ENCODE data around the gene IPO4. TPM values are rescaled to one million over a fixed set of nuclear protein-coding genes. Genes with fewer than 3 reads are reported as not detected.
"Not testable (repeated sequence)": the region's sequence is repeated elsewhere in the genome, so short reads cannot be mapped to it uniquely, and the experiment has no call there.

The IPO4 gene
- total RNA-seq, 1 experiment from 2014 or later = 42.7 TPM

DNA sequence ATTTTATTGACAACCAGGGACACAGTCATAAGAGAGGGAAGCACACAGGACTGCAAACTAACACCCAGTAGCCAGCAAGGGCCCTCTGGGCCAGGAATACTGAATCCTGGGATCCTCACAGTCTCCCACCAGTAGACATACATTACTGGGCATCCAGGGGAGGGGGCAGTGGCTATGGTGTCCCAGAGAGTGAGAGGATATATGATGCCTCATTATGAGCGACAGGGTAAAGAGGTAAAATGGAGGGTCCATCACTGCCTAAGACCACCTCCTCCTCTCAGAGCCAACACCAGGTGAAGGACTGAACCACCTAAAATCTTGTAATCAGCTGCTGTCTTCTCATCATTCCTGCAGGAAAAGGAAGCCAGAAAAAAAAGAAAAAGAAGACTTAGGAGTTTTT lies 28.3 kb upstream of the IPO4 start:
- DNase-seq (ENCODE audit: low spot score) = not testable (repeated sequence)

GRCh38 chr14:24216345-24216699 lies 27.7 kb upstream of the IPO4 start:
- DNase-seq (ENCODE audit: low spot score) = no peak

GRCh38 chr14:24215495-24216344 lies 27.1 kb upstream of the IPO4 start, which contains the start of gene MDP1:
TSS of gene MDP1 (minus strand) at chr14:24216066. CDS start at chr14:24215955, 111 bp downstream.
- peak; percentile 89 for DNase-seq (ENCODE audit: low spot score)

- no peak for DNase-seq (ENCODE audit: low spot score)
These were observed 25.4 kb upstream of the IPO4 start for GRCh38 chr14:24213866-24214662.

DNA sequence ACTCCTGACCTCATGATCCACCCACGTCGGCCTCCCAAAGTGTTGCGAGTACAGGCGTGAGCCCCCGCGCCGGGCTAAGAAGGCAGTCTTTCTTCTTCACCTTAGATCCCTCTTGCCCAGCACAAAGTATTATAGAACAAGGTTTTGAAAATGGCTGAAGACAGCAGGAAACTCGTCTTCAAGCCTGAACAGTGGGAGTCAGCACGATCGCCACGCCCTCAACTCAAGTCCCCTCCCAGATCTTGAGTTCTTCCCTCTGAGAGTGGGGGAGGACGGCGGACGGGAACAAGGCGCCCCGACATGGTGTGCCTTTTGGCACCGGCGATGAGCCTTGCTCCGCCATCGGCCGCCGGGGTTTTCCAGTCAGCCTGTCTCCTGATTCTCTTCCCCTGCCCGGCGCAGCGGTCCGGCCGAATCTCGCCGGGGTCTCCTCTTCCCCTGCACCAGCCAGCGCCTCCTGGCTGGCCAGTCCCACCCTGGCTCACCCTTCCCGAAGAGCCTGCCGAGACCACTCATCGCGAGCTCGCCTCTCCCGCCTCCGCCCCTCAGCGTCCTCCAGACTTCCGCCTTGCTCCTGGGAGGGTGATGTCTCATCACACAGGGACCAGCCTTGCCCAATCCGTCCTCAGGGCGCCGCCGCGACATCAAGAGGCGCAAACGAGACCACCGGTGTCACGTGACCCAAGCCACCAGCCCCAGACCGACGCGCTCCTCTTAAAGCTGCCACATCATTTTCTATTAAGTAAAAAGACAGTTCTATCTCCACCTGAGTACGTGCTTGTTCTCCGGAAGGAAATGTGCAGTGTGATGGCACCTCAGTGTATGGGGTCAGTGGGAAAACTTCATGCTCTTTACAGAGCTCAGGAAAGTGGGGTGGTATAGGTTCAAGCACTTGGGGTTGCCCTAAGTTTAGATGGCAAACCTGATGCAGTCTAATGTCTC lies 24.6 kb upstream of the IPO4 start, which contains the start of gene CHMP4A:
Gene CHMP4A (minus strand): TSS at position 565 of the 942 bp plus-strand sequence. CDS start 49 bp downstream, at position 516.
- DNase-seq (ENCODE audit: low spot score) = peak; percentile 99

DNA sequence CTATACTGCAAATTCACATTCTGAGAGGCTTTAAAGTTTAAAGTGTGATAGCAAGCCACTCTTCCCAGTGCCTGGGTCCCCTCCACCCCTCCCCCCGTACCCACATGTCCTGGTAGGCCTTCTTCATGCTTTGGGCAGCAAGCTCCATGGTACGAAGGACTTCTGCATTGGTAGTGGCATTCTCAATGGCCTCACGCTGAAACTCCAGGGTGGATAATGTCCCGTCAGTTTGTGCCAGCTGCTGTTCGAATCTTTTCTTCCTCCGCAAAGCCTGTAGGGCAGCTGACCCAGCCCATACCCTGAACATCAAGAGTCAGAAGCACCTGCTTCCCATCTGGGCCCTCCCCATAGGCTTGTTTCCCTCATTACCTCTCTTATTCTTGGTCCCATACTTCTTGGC lies 22.7 kb upstream of the IPO4 start:
- no peak for DNase-seq (ENCODE audit: low spot score)

- no peak for DNase-seq (ENCODE audit: low spot score)
These were observed 19.0 kb upstream of the IPO4 start for GRCh38 chr14:24207625-24208024.

DNA sequence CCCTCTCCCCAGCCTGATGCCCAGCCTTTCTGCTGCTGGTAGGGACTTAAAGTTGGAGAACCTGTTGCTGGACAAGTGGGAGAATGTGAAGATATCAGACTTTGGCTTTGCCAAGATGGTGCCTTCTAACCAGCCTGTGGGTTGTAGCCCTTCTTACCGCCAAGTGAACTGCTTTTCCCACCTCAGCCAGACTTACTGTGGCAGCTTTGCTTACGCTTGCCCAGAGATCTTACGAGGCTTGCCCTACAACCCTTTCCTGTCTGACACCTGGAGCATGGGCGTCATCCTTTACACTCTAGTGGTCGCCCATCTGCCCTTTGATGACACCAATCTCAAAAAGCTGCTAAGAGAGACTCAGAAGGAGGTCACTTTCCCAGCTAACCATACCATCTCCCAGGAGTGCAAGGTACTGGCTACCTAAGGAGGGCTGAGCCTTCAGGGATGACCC lies 18.5 kb upstream of the IPO4 start:
- DNase-seq (ENCODE audit: low spot score) = no peak

DNA sequence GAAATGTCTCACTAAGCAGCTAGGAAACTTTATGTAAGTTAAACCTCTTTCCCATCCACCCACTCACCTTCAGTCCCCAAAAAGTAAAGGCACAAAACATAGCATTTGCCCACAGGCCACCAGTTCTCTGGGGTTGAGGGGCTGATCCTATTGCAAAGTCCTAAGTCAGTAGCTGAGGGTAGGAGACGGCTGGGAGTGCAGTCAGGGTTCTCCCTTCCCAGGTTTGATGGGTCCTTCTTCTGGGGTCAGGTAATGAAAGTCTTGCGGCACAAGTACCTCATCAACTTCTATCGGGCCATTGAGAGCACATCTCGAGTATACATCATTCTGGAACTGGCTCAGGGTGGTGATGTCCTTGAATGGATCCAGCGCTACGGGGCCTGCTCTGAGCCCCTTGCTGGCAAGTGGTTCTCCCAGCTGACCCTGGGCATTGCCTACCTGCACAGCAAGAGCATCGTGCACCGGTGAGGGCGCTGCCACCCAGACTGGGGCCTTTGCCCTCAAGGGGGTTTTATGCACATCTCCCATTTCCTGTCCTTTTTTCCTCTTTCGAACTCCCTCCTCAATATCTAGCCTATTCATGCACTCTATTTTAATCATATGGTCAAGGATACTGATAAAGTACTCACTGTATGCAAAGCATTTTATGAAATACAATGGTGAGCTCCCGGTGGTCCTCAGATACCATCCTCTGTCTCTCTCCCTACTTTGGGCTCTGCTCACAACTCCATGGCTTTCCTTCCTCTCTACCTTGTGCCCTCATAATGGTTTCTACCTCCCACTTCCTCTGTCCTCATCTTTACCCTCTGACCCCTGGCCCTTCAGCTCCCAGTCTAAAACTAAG lies 17.9 kb upstream of the IPO4 start:
- DNase-seq (ENCODE audit: low spot score) = no peak

DNA sequence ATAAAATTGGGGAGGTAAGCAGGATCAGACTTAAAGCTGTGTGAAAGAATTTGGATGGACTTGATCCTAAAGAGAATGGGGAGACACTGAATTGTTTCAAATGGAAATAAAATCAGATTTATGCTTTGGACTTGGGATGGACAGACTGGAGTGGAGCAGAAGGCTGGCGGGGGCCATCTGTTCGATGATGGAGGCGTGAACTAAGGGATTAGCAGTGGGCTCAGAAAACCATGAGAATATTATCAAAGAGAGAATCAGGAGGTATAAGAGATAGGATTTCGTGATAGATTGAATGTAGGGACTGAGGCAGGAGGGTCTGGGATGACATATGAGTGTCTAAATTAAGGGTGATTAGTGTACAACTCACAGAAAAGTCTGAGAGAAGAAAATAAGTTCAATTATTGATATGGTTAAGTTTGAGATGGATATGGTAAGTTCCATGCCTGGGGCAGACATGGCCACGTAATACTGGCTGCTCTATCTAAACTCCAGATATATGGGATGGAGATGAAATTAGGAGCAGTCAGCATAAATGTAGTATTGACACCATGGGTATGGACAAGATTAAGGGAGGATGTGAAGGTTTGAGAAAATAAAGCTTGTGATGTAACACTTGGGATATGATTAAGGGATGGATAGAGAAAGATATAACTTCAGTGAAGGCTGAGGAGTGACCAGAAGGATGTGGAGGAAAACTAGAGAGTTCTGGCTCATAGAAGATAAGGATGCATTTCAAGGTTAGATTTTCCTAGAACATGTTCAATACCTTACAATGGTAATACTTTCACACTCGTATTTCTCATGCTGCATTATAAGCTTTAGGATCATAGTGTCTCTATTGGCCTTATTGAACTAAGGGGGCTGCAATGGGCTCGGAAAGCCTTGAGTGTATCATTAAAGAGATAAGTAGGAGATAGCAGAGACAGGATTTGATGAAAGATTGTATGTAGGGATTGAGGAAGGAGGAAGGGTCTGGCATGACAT lies 15.8 kb upstream of the IPO4 start:
- DNase-seq (ENCODE audit: low spot score) = no peak

DNA sequence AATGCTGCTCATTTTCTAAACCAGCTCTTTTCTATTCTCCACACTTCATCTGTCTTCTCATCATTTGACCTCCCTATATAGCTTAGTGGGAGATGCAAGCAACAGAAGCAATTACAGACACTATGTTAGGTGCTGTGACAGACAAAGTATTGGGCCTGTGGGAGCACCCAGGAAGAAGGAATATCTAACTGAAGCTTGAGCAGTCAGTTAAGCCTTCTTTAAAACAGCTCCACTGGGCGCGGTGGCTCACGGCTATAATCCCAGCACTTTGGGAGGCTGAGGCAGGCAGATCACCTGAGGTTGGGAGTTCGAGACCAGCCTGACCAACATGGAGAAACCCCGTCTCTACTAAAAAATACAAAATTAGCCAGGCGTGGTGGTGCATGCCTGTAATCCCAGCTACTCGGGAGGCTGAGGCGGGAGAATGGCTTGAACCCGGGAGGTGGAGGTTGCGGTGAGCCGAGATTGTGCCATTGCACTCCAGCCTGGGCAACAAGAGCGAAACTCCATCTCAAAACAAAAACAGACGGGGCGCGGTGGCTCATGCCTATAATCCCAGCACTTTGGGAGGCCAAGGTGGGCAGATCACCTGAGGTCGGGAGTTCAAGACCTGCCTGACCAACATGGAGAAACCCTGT lies 14.8 kb upstream of the IPO4 start:
- not testable (repeated sequence) for DNase-seq (ENCODE audit: low spot score)

DNA sequence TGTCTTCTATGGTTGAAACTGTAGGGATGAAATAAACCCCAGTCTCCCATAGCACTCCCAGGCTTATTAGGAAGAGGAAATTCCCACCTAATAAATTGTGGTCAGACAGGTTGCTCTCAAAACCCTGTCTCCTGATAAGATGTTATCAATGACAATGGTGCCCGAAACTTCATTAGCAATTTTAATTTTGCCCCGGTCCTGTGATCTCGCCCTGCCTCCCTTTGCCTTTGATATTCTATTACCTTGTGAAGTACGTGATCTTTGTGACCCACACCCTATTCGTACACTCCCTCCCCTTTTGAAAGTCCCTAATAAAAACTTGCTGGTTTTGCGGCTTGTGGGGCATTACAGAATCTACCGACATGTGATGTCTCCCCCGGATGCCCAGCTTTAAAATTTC lies 13.9 kb upstream of the IPO4 start:
- not testable (repeated sequence) for DNase-seq (ENCODE audit: low spot score)

DNA sequence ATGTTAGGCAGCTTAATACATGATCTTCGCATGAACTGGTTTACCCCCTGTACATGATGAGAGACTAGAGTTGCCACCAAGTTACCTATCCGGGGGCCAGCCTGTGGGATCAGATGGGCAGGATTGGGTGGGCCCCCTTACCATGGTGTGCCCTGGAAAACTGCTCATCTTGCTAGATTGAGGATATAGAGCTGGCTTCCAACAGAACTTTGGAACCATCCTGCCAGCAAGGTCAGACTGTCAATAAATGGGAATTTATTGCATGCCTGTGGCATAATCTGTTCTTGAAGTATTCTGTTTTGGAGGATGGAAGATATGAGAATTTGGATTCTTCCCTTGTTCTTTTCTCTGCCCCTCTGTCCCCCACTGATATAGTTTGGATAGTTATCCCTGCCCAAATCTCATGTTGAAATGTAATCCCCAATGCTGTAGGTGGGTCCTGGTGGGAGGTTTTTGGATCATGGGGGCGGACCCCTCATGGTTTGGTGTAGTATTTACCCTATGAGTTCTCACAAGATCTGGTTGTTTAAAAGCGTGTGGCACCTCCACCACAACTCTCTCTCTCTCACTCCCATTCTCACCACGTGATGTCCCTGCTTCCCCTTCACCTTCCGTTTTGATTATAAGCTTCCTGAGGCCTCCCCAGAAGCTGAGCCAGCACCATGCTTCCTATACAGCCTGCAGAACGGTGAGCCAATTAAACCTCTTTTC lies 10.4 kb upstream of the IPO4 start:
- no peak for DNase-seq (ENCODE audit: low spot score)

DNA sequence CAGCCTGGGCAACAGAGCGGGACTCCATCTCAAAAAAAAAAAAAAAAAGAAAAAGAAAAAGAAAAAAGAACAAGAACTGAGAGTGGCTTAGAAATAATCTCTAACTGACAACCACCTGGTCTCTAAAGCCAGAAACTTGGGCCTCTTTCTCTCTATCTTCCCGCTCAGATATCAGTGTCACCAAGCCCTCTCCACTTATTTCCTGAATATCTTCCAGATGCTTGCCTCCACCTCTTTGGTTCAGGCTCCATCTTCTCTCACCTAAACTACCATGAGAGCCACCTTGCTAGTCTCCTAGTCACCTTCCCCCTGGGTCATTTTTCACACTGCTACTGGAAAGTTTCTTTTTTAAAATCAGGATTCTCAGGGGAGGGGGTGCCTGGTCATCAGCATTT lies 8.4 kb upstream of the IPO4 start:
- DNase-seq (ENCODE audit: low spot score) = no peak

DNA sequence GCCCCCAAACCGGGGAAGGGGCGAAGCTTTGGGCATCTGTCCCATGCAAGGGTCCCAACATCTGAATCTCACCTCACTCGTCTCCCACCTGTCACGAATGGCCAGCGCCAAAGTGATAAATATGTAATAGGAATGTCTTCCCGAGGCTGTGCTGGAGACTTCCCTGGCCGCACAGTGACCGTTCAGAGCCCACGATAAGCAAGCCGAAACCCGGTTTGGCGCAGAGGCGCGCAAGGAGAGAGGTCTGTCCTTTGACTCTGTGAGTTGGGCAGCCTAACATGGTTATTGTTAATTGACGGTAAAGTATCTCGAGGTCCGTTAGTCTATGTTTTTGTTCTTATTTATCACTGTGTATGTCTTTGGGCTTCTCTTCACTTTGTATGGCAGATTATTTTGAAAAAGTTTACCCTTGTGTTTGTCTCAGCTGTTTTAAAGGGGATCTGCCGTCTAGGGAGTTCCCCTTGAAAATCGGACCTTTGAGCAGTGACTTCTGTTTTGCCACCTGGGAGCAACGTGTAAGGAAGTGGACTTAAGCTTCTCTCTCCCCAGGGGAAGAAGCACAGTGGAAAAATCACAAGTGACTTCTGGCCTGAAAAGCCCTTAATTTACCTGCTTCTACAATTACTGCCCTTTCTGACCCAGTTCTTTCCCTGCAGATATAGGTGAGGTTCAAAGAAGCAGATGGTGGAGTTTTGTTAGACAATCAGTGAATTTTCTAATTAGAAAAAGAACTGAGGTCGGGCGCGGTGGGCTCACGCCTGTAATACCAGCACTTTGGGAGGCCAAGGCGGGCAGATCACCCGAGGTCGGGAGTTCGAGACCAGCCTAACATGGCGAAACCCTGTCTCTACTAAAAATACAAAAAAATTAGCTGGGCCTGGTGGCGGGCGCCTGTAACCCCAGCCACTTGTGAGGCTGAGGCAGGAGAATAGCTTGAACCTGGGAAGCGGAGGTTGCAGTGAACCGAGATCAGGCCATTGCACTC lies 7.7 kb upstream of the IPO4 start:
- DNase-seq (ENCODE audit: low spot score) = no peak

GRCh38 chr14:24195186-24196070 lies 6.8 kb upstream of the IPO4 start, which contains the start of gene TM9SF1:
TSS of gene TM9SF1 (minus strand) at chr14:24195441. CDS start at chr14:24195019, 422 bp downstream.
- peak; percentile 85 for DNase-seq (ENCODE audit: low spot score)
